ENCODE data around the gene BPHL. TPM values are rescaled to one million over a fixed set of nuclear protein-coding genes. Genes with fewer than 3 reads are reported as not detected.
A peak's percentile ranks its signal among the peaks of the same experiment; 100 is the strongest.

The BPHL gene
- 1 to 10 TPM; 8.4 to 9.5 TPM for total RNA-seq

- POLR2A ChIA-PET, result interaction anchor here (0.6 kb wide), 1 partner anchor 133 kb away, joined by 3 read pairs; no protein-coding TSS in a partner anchor
- CTCF ChIA-PET, result no interaction called here
- Mint-ChIP-seq H3K4me3 (peak within 1 kb of the TSS; percentile 74), H3K27me3 (no peaks in the 10 kb centered on the region), H3K9me3 (no peaks in the 10 kb centered on the region), H3K4me1 (ENCODE audit: low read depth) (peaks cover 17% of the 10 kb centered on the region), H3K27ac (peak within 1 kb of the TSS; percentile 77), H3K36me3 (ENCODE audit: low read depth) (peaks cover 2% of the 10 kb centered on the region)
- intact Hi-C loops (cut with micrococcal nuclease), result no loop called here
- TF ChIP-seq, protein P1, sequence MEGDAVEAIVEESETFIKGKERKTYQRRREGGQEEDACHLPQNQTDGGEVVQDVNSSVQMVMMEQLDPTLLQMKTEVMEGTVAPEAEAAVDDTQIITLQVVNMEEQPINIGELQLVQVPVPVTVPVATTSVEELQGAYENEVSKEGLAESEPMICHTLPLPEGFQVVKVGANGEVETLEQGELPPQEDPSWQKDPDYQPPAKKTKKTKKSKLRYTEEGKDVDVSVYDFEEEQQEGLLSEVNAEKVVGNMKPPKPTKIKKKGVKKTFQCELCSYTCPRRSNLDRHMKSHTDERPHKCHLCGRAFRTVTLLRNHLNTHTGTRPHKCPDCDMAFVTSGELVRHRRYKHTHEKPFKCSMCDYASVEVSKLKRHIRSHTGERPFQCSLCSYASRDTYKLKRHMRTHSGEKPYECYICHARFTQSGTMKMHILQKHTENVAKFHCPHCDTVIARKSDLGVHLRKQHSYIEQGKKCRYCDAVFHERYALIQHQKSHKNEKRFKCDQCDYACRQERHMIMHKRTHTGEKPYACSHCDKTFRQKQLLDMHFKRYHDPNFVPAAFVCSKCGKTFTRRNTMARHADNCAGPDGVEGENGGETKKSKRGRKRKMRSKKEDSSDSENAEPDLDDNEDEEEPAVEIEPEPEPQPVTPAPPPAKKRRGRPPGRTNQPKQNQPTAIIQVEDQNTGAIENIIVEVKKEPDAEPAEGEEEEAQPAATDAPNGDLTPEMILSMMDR (IDR thresholded peaks at IDR 0.05), result no peak
- ATAC-seq, result peak; percentile 95
- peak; percentile 99 for DNase-seq
Observed at GRCh38 chr6:3118353-3119039, at the start of gene BPHL. TSS of gene BPHL (plus strand) at chr6:3118711. CDS start at chr6:3118741, 30 bp downstream.

DNA sequence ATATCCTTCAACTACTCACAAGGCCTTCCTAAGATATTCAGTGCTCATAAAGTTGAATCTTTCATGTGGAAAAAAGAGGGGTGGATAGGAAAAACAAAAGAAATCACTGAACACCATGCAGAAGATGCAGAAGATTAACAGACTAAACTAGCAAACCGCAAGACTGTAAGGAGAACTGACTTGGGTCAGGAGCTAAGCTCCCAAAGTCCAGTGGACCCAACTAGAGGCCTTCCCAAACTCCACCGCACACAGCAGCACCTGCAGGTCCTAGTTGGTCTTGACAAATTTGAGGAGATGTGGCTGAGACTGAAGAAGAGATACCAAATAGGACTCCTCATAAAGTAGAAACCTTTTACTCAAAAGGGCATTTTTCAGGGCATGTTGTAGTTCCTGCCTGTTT, 46.9 kb upstream of the BPHL start:
- Mint-ChIP-seq H3K4me3 (no peak overlapping the region), H3K27me3 (no peaks in the 10 kb centered on the region), H3K36me3 (ENCODE audit: low read depth) (peaks cover 8% of the 10 kb centered on the region), H3K27ac (peak overlapping the region; percentile 79), H3K4me1 (ENCODE audit: low read depth) (peaks cover 51% of the 10 kb centered on the region), H3K9me3 (no peaks in the 10 kb centered on the region)
- TF ChIP-seq, protein P1 (IDR thresholded peaks at IDR 0.05), result no peak
- intact Hi-C loops (cut with micrococcal nuclease), result no loop called here
- no peak for ATAC-seq
- ChIA-PET POLR2A (interaction anchor here (1.3 to 2.0 kb wide), 2 partner anchors 8 to 15 kb away, joined by 3 to 6 read pairs; no protein-coding TSS in a partner anchor), CTCF (no interaction called here)
- no peak for DNase-seq

DNA sequence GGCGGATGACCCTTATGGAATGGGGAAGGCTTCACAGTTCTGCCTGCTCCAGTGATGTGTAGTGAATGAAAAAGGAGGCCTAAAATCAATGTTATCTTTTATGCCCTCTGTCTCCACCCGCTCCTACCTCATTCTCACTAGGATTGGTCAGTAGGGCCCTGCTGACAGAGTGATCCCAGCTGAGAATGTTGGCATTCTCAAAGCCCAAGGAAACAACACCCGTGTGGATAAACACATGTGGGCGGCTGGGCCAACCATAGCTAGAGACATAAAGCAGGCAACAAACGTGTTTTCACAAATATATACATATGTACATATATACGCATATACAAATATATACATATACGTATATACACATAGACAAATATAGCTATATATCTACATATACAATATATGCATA, 45.7 kb upstream of the BPHL start:
- peaks cover 19% of the 10 kb centered on the region for H3K36me3 Mint-ChIP-seq (ENCODE audit: low read depth)
- no peaks in the 10 kb centered on the region for H3K27me3 Mint-ChIP-seq
- H3K4me1 Mint-ChIP-seq (ENCODE audit: low read depth), result peaks cover 53% of the 10 kb centered on the region
- ATAC-seq, result no peak
- H3K4me3 Mint-ChIP-seq, result no peak overlapping the region
- no peak for DNase-seq
- peak overlapping the region; percentile 19 for H3K27ac Mint-ChIP-seq
- ChIA-PET CTCF (interaction anchor here (1.2 to 2.4 kb wide), 3 partner anchors 29 to 120 kb away, joined by 3 to 6 read pairs (median 4); no protein-coding TSS in a partner anchor), POLR2A (interaction anchor here (0.6 kb wide), 1 partner anchor 73 kb away, joined by 3 read pairs; no protein-coding TSS in a partner anchor)
- intact Hi-C loops (cut with micrococcal nuclease), result no loop called here
- TF ChIP-seq, protein P1 (IDR thresholded peaks at IDR 0.05), result no peak
- no peaks in the 10 kb centered on the region for H3K9me3 Mint-ChIP-seq

DNA sequence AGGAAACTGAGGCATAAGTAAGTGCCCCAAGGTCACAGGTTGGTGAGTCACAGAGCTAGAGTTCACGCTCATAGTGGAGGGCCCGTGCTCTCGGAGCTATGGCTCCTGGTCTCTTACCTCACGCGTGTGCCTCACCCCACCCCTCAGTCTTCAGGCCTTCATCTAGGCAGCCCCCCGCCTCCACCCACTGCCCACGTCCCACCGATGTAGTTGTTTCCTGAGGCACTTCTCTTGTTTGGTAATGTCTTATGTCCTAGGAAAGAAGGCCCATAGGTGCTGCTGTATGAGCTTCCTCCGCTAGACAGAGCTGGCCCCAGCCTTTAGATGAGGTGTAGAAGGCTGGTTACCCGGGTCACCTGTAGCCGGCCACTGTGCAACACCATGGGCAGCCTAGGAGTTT, 45.1 kb upstream of the BPHL start:
- CTCF ChIA-PET, result interaction anchor here (1.2 to 2.4 kb wide), 3 partner anchors 28 to 121 kb away, joined by 3 to 6 read pairs (median 4); no protein-coding TSS in a partner anchor
- H3K27me3 Mint-ChIP-seq, result no peaks in the 10 kb centered on the region
- DNase-seq (no peak), ATAC-seq (no peak)
- POLR2A ChIA-PET, result interaction anchor here (0.6 to 0.9 kb wide), 2 partner anchors 47 to 73 kb away, joined by 3 read pairs; no protein-coding TSS in a partner anchor
- H3K27ac Mint-ChIP-seq, result no peak overlapping the region
- TF ChIP-seq, protein P1 (IDR thresholded peaks at IDR 0.05), result no peak
- intact Hi-C loops (cut with micrococcal nuclease), result no loop called here
- H3K9me3 Mint-ChIP-seq, result no peaks in the 10 kb centered on the region
- peaks cover 25% of the 10 kb centered on the region for H3K36me3 Mint-ChIP-seq (ENCODE audit: low read depth)
- peaks cover 53% of the 10 kb centered on the region for H3K4me1 Mint-ChIP-seq (ENCODE audit: low read depth)
- H3K4me3 Mint-ChIP-seq, result no peak overlapping the region

DNA sequence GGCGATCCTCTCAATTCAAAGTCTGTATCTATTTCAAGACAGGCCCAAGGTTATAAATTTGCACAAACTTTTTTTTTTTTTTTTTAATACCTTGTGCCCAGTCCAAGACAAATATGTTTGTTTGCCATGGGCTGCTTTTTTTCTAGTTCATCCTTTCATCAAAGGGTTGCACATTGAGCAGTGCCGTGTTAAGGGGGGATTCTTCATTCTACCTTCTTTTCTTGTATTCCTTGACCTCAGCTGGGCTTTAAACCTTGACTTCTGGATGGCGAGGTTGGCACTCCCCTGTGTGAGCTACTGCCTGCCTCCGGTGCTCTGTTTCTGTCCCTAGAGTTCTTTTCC, 42.8 kb upstream of the BPHL start:
- no peaks in the 10 kb centered on the region for H3K27me3 Mint-ChIP-seq
- no peak for DNase-seq
- H3K4me3 Mint-ChIP-seq, result peak overlapping the region; percentile 29
- ATAC-seq, result no peak
- peaks cover 41% of the 10 kb centered on the region for H3K4me1 Mint-ChIP-seq (ENCODE audit: low read depth)
- ChIA-PET POLR2A (interaction anchor here (1.4 to 1.5 kb wide), 2 partner anchors 10 to 76 kb away, joined by 3 to 8 read pairs; partner anchors contain the start of gene NQO2), CTCF (interaction anchor here (0.6 to 1.2 kb wide), 5 partner anchors 8 to 55 kb away, joined by 3 to 4 read pairs (median 3); no protein-coding TSS in a partner anchor)
- TF ChIP-seq, protein P1 (IDR thresholded peaks at IDR 0.05), result no peak
- peak overlapping the region; percentile 87 for H3K27ac Mint-ChIP-seq
- no peaks in the 10 kb centered on the region for H3K9me3 Mint-ChIP-seq
- intact Hi-C loops (cut with micrococcal nuclease), result no loop called here
- peaks cover 30% of the 10 kb centered on the region for H3K36me3 Mint-ChIP-seq (ENCODE audit: low read depth)

Measured in activated CD8-positive, alpha-beta T cell treated with anti-CD3 and anti-CD28 coated beads for 36 hours (primary cell).